ENCODE results near the gene TMA7B.

GRCh38 chr22:39935612-39936011 lies 24.6 kb upstream of the TMA7B start:
- TF ChIP-seq EZH2phosphoT487 (IDR thresholded peaks at IDR 0.05; ENCODE audit: borderline replicate concordance, low read length) (no peak), CTCF (IDR thresholded peaks at IDR 0.05; ENCODE audit: low read depth, low read length, poor library complexity, severe bottlenecking) (no peak)
